ENCODE data around the gene MID1.

DNA sequence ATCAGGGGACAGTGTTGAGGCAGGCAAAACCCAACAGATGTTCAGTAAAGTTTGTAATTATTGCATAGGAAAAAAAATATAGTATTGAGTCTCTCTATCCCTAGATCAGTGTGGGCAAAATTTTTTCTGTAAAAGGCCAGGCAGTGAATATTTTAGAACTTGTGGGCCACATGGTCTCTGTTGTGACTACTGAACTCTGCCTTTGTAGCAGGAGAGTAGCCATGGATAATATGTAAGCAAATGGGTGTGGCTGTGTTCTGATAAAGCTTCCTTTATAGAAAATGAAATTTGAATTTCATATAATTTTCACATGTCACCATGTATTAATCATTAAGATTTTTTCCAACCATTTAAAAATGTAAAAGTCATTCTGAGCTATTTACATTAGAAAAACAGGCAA is 193.1 kb downstream of the MID1 start:
- TF ChIP-seq, protein P1, sequence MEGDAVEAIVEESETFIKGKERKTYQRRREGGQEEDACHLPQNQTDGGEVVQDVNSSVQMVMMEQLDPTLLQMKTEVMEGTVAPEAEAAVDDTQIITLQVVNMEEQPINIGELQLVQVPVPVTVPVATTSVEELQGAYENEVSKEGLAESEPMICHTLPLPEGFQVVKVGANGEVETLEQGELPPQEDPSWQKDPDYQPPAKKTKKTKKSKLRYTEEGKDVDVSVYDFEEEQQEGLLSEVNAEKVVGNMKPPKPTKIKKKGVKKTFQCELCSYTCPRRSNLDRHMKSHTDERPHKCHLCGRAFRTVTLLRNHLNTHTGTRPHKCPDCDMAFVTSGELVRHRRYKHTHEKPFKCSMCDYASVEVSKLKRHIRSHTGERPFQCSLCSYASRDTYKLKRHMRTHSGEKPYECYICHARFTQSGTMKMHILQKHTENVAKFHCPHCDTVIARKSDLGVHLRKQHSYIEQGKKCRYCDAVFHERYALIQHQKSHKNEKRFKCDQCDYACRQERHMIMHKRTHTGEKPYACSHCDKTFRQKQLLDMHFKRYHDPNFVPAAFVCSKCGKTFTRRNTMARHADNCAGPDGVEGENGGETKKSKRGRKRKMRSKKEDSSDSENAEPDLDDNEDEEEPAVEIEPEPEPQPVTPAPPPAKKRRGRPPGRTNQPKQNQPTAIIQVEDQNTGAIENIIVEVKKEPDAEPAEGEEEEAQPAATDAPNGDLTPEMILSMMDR (IDR thresholded peaks at IDR 0.05), result no peak
- no peak for TF ChIP-seq POLR2A (IDR thresholded peaks at IDR 0.05)

Data from Peyer's patch (tissue), 4 donors.